HG03457 (cell line): ENCODE data around the gene RNF17.

Source experiments
- ATAC-seq: cut with Tn5 transposase; IDR thresholded peaks from one replicate; pipeline ENCODE4 v1.9.1; 2021; ENCODE audit warnings: moderate number of reproducible peaks; ENCODE audit not compliant: unreplicated experiment

Gene RNF17

DNA sequence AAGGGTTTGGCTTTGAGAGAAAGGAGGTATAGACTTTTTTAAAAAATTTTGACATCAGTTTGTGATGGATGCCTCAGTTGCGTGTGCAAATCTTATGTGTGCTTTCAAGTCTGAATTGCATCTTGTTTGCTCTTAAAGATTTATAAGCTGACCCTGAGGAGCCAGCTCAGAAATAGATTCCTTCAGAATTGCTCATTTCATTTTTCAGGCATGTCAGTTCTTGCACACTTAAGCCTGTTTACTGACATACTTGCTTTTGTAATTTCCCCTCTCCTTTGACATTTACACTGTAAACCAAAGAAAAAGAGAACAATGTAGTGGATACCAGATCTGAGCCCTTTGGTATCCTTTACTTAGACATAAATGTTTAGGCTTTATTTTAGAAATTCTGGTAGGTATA, 87.6 kb downstream of the RNF17 start:
- ATAC-seq = no peak

DNA sequence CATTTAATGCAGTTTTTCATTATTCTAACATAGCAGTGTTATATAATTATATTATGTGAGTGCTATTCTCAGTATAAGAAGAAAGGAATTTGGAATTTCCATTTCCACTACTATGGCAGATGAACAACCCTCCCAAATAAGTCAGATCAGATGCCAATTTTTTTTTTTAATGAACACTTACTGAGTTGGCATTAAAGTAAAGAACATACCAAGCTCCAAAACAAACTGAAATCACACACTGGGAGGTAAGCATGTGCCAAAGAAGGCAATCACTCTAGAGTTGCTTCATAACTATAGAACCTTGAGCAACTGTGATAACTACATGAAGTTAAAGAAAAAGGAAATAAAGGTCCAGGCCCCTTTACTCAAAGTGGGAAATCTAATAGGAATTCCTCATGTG, 90.3 kb downstream of the RNF17 start:
- no peak for ATAC-seq

DNA sequence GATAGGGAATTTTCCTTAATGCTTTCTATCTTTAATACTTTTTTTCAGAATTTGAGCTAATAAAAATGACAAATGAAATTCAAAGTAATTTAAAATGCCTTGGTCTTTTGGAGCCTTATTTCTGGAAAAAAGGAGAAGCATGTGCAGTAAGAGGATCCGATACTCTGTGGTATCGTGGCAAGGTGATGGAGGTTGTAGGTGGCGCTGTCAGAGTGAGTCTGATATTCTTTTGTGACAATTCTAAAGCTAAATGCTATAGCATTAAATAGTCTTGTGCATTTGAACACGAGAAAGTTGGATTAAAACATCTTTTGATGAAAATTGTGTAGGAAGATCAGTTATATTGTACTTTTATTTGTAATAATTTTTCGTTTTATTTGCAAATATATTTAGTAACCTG, 95.0 kb downstream of the RNF17 start:
- no peak for ATAC-seq

DNA sequence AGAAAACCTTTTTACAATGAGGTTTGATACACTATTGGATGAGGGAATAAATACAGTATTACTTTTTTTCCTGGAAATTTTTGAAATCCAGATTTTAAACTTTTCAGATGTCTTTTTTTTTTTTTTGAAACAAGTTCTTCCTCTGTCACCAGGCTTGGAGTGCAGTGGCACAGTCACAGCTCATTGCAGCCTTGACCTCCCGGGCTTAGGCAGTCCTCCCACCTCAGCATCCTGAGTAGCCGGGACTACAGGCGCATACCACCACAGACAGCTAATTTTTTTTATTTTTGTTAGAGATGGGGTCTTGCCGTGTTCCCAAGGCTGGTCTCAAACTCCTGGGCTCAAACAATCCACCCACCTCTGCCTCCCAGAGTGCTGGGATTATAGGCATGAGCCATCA, 96.8 kb downstream of the RNF17 start:
- no peak for ATAC-seq

DNA sequence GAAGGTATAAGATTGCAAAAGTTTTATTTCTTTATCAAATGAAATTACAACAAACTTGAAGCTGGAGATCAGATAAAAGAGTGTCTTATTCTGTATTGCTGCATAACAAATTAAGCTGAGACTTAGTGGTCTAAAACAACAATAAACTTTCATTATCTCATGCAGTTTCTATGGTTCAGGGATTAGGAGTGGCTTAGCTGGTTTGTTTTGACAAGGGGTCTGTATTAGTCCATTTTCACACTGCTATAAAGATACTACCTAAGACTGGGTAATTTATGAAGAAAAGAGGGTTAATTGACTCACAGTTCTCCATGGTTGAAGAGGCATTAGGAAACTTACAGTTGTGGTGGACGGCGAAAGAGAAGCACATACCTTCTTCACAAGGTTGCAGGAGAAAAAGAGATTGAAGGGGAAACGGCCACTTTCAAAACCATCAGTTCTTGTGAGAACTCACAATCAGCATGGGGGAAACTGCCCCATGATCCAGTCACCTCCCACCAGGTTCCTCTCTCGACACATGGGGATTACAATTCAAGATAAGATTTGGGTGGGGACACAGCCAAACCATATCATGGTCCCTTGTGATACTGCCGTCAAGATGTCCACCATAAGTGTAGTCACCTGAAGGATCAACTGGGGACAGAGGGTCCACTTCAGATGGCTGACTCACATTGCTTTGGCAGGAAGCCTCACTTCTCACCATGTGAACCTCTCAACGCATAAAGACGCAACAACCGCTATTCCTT, 97.8 kb downstream of the RNF17 start:
- no peak for ATAC-seq

DNA sequence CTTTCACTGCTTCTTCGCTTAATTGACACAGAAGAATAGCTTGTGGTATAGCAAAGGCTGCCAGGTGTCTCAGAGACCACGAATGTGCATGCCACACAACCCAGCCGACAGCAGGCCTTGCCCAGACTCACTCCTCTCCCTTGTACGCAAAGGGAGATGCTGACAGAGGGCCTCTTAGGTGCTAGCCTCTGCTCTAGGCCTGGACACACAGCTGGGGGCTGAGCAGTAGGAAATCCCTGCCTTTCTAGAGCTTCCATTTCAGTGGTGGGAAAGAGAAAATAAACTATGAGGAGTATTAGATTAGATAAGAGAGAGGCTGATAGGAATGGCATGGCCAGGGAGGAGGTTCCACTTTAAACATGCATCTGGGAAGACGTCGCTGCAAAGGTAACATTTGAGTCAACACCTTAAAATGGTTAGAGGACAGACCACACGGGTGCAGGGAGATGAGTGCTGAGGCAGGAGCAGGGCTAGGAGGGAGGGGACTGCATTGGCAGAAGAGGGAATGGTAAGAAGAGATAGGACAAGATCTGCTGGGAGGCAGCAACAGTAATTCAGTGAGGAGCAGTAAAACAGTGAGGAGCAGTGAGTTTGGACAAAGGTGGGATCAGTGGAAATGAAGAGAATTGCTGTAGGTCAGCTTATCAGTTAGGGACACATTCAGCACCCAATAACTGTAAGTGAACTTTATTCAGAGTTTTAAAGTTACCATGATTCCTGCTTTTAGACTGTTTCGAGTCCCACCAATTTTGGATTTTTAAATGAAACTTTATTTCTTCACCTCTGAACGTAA, 100.0 kb downstream of the RNF17 start:
- no peak for ATAC-seq

DNA sequence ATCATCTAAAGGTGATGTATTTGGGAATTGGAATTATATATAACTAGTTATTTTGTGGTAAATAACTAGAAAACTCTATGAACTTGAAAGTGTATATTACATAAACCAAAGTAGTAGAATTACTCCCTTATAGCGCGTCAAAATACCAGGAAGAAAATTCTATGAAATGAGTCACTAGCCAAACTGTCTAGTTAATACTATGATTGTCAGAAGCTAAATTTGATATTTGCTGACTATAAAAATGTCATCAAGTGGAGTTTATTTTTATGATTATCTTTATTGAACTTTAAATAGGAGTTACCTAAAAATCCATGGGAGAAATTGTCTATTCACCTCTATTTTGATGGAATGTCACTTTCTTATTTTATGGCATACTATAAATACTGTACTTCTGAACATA, 100.6 kb downstream of the RNF17 start:
- no peak for ATAC-seq

DNA sequence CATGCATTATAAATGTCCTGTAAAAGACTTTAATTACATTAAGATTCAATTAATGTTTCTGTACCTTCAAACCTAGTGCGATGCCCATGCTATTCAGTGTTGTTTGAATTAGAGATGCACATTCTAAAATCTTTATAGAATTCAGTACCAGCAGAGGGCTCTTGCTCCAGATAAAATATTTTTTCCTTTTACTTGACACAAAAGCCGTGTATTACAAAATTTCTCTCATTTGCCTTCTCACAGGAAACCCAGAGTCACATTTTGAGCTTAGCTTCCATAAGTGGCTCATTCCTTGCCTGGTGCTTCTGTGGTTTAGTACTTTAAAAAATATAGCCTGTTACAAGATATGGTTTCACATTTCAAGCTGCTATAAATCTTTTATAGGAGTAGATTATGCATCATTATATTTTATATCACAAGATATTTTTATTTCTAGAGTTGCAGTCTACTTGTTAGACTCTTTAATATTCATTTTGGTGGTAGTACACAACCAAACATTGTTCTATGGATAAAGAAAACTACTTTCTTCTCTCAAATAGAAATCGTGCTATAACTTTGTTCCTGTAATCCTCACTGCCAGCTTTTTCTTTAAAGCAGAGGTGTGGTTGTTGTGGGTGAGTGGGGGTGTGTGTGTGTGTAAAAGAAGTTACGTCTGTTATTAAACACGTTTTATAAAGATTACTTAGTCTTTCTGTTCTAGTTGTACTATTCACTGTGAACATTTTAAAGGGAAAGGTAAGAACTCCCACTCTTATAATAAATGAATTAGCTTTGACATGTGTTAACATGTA, 101.4 kb downstream of the RNF17 start:
- ATAC-seq = no peak

DNA sequence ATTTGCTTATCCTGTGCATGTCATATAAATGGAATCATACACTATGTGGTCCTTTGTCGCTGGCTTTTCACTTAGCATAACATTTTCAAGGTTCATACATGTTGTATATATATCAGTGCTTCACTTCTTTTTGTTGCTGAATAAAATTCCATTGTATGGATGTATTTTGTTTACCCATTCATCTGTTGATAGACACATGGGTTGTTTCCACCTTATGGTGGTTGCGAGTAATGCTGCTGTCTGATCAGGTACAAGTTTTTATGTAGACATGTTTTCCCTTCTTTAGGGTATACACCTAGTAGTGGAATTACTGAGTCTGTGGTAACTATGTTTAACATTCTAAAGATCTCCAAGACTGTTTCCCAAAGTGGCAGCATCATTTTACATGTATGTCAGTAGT, 102.5 kb downstream of the RNF17 start:
- ATAC-seq = no peak

DNA sequence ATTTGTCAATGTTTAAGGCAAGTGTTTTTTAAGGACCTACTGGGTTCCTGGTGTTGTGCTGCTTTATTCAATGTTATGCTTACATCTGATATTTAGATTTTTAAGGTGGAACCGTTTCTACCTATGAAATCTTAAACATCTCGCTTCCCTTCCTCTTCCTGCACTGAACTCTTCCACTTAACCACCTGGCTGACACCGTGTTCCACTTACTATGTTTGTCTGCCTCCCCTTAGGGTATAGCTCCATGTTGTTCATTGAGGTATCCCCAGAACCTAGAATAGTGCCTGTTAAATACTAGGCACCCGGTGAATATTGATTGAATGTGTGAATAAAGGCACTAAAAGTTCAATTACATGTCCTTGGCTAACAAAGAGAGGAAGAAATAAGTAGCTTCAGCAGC, 104.9 kb downstream of the RNF17 start:
- ATAC-seq = no peak

DNA sequence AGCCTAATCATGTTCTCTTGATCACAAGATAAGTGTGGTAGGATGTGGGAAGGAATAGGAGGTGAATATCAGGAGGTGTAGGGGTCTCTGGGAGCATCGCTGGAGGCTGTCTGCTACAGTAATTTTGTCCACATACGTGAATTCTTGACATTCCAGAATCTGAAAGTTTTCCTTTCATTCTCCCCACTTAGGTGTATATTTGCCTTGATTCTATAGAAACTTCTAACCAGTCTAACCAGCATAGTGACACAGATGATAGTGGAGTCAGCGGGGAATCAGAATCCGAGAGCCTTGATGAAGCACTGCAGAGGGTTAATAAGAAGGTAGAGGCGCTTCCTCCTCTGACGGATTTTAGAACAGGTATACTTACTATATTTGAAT, 106.4 kb downstream of the RNF17 start:
- ATAC-seq = no peak

DNA sequence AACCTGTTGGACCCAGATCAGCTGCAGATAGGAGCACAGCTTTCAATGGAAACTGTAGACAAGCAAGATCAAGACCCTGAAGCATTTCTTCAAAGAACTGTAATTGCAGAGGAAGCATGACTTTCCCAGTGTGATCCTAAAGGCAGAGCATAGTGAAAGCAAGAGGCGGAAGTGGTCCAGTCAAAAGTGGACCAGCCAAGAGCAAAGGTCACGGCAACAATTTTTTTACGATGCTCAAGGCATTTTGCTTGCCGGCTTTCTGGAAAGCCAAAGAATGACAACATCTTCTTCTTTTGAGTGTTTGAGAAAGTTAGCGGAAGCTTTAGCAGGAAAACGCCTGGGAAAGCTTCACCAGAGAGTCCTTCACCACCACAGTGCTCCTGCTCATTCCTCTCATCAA, 111.6 kb downstream of the RNF17 start:
- ATAC-seq = no peak

DNA sequence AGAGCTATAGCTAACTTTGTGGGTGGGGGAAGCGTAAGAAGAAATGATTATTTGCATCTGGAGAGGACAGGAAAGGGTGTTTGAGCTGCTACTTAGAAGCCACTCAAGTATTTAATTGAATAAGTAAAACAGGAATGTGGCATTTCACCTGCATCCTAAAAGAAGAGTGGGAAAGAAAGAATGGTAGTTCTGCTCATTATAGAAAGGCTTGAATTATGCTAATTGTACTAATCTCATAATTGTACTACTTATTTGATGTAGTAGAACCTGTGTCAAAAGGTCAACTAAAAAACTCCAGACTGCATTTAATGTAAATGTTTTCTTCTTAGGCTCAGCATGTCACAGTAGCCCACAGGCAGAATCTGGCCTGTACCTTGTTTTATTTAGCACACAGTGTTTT, 113.6 kb downstream of the RNF17 start:
- ATAC-seq = no peak

DNA sequence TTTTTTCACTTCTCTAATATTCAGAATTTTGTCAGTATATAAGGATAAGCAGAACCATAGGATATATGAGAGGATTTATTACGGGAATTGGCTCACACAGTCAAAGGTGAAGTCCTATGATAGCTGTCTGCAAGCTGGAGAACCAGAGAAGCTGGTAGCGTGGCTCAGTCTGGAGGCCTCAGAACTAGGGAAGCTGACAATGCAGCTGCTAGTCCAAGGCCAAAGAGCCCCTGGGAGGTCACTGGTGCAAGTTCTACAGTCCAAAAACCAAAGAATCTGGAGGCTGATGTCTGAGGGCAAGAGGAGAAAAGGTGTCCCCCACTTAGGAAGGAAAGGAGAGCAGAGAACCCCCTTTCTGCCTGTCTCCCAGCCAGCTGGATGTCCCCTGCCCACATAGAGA, 114.4 kb downstream of the RNF17 start:
- no peak for ATAC-seq

DNA sequence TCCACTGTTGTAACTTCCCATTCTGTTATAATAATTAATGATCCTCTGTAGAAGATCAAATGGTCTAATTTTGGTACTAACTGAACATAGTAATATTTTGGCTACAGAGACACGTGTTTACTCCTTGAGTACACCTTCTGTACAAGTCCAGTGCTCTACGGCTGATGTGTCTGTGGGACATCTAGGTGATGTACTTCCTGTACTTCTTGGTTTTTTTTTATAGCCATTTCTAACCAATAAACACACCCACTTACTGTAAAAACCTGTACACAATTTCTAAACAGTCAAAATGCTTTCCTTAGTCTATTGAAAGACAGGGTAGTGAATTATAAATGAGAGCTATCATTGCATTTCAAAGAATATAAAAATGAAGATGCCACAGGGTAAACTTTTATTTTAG, 118.7 kb downstream of the RNF17 start:
- no peak for ATAC-seq

DNA sequence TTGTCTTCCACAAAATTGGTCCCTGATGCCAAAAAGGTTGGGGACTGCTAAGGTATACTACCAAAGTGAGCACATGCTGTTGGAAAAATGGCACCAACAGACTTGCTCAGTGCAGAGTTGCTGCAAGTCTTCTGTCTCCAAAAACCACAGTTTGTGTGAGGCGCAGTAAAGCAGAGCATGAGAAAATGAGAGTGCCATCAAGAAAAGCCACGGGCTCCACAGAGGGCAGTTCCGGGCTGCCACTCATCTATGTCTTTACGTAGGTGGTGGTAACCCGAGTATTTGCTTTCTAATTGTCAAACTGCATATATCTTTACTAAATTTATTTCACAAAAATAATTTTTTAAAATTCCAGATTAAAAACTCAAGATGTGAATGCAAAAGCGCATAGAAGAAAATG, 123.8 kb downstream of the RNF17 start:
- ATAC-seq = no peak

DNA sequence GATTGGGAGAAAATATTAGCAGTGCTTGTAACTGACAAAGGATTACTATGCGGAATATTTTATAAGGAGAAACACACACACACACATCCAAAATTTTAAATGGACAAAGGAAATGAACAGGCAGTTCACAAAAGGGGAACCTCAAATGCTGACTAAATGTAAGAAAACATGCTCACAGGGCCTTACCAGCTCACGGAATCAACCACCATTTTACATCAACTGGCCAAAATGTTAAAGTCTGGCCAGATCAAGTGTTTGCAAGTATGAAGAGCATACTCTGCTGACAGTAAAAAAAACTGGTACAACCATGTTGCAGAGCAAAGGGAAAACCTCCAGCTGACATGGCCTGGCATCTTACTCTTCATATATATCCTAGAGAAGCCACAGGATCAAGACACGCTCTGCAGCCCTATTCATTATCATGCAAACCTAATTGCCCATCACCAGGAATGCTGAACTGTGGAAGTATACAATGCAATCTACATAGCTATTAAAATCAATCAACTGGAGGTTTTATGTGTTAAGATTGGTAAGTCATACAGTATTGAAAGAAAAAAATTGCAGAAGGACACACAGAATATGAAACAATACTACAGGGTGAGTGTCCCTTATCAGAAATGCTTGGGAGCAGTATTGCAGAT, 124.4 kb downstream of the RNF17 start:
- ATAC-seq = no peak

DNA sequence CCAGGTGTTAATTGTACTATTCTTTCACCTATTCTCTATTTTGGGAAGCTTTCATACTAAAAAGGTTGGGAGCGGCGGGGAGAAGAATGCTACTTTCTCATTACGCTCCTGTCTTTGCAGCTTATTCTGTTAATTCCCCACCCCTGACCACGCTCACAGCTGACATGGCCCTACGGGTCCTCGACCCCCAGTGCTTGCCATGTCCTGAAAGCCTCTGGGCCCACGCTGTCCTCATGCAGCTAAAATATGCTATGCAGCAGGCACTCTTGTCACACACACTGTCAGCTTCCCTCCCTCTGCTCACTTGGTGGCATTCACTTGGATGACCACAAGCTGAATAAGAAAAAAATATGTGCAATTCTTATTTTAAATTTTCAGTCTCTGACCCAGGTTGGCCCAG, 126.3 kb downstream of the RNF17 start:
- no peak for ATAC-seq

DNA sequence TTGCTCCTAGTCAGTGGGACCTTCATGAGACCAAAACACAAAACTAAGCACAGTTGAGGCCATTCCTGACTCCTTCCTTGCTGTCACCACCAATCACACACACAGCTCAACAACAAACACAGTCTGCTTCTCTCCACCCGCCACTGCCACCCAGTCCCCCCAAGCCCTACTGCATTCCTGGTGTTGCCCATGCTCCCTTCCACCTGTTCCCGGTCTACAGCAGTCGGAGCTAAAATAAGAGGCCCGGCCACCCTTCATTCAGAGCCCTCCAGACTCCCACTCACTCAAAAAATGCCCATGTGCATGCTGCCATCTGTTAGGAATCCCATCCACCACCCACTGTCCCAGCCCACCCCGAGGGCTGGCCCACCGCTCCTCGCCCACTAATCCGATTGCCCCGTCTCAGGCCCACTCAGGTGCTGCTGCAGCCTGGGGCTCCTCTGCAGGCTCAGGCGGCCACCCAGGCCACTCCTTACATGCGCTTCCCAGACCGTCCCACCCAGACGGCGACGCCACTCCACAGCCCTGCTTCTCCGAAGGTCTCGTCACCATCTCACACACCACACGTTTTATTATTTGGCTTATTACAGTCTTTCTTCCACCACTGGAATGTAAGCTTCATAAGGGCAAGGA, 127.6 kb downstream of the RNF17 start:
- ATAC-seq = no peak

DNA sequence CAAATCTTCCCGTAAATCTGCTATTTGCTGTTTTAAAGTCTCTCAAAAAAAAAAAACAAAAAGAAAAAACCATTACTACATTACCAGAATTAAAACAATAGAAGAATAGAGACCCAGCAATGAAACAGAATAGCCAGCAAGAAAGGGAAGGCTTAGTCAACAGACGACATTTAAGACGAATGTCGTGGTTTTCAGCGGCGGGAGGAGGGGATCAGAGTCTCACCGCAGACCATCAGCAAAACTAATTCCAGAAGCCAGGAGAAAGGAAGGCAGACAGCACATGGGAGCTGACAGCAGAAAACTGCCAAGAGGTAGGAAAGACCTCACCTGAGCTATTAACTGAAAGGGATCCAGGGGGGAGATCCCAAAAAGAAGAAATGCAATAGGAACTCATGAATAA, 128.9 kb downstream of the RNF17 start:
- ATAC-seq = no peak

DNA sequence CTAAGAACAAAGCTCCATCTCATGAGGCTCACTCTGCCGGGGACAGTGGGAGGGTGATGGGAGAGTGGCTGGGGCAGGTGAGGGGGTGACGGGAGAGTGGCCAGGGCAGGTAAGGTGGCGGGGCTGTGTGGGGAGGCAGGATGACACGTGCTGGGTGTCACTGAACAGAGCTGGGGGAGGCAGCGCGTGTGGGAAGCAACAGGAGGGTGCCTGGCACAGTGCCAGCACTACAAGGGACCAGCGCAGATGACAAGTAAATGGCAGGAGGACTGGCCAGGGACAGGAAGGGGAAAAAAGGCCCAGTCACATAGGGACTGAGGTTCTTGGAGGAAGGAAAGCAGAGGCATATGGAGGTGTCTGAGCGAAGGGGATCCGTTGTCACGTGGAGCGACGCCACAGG, 129.9 kb downstream of the RNF17 start:
- no peak for ATAC-seq
